Jurkat, Clone E6-1 (cell line): ENCODE results near the gene UBA52. TPM values are rescaled to one million over a fixed set of nuclear protein-coding genes. Genes with fewer than 3 reads are reported as not detected.
A peak's percentile ranks its signal among the peaks of the same experiment; 100 is the strongest.
"Not testable (repeated sequence)": the region's sequence is repeated elsewhere in the genome, so short reads cannot be mapped to it uniquely, and the experiment has no call there.

Source experiments
- DNase-seq: peaks from one replicate; pipeline ENCODE4 v3.0.0-alpha.2; 2011; ENCODE audit warnings: low read depth, low spot score
- H3K4me3 ChIP-seq: 2 replicates; pipeline ENCODE4 v1.5.1; 2011; ENCODE audit warnings: mild to moderate bottlenecking, low read length, control low read depth, moderate library complexity
- polyA plus RNA-seq: library from polyadenylated mRNA; unstranded; fragments of >200 nt; gene quantifications from one replicate; pipeline ENCODE4 v1.2.1, GENCODE V29; 2012; ENCODE audit warnings: missing spikeins; ENCODE audit not compliant: insufficient read length, insufficient read depth

Gene UBA52
- 2,015 TPM for polyA plus RNA-seq

DNA sequence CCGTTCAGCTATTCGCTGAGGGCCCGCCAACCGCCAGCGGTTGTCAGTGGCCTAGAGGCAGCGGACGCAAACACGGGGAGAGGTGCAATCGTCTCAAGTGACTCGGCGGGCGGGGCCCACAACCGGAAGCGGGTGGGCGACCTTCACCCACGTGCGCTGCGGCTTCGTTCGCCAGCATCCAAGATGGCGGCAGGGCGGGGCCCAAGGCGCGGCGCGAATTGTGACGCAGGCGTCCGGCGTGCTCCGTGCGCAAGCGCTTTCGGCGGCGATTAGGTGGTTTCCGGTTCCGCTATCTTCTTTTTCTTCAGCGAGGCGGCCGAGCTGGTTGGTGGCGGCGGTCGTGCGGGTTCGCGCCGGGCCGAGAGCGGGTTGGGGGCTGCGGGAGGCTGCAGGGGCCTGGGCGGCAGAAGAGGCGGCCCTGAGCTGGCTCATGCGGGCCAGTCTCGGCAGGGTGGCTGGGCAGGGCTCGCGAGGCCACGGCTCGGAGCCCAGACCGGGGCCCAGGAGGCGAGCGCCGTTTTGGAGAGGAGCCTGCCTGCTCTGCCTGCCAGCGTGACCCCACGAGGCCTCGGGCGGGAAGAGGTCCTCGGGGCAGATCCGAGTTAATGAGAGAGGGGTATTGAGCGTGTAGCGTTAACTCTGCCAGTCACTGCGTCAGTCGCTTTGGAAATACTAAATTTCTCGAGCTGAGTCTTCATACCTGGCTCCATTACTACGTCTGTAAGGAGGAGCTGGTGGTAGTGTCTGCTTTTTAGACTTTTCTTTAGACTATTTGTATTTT, at the start of gene UBA52:
Gene UBA52 (plus strand): TSS at position 294 of the 781 bp plus-strand sequence. CDS start 1,444 bp downstream, outside the sequence.
- peak; percentile 94 for DNase-seq

DNA sequence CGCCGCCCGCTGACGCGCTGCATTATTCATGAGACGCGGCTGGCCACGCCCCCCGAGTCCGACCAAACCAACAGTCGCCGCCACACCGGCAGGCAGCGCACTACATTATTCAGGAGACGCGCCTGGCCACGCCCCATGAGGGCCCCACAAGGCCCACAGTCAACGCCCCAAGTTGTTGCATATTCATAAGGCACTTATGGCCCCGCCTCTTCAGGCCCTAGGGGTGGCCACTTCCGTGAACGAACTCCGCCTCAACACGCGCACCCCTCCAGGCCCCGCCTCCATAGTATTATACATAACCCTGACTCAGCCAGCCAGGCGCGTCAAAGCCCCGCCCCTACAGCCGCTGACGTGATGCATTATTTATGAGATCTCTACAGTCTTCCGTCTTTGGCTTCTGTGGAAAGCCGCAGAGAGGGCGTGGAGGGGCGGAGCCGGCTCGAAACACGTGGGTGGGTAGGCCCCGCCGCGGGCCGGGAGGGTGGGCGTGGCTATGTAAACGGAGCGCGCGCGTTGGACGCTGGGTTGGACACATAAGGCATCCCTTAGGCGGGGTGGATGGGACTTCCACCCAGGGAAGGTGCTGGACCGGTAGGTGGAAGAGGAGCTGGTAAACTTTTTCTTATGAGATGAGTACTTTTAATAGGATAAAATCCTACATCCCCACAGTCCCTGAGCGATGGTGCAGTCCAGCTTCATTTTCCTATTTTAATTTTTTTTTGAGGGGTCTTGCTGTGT, 49.4 kb upstream of the UBA52 start:
- peak overlapping the region; percentile 83 for H3K4me3 ChIP-seq
- peak; percentile 100 for DNase-seq

More for the DNA sequence above, at the start of gene UBA52:
- peak within 1 kb of the TSS; percentile 99 for H3K4me3 ChIP-seq

DNA sequence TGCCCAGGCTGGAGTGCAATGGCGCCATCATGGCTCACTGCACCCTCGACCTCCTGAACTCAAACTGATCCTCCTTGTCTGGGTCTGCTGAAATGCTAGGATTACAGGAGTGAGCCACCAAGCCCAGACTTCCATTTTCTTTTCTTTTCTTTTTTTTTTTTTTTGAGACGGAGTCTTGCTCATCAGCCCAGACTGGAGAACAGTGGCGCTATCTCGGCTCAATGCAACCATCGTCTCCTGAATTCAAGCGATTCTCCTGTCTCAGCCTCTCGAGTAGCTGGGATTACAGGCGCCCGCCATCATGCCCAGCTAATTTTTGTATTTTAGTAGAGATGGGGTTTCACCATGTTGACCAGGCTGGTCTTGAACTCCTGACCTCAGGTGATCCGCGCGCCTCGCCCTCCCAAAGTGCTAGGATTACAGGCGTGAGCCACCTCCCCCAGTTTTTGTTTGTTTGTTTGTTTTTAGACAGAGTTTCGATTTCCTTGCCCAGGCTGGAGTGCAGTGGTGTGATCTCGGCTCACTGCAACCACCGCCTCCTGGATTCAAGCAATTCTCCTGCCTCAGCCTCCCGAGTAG, 48.7 kb upstream of the UBA52 start:
- DNase-seq = not testable (repeated sequence)
- peak overlapping the region; percentile 44 for H3K4me3 ChIP-seq

DNA sequence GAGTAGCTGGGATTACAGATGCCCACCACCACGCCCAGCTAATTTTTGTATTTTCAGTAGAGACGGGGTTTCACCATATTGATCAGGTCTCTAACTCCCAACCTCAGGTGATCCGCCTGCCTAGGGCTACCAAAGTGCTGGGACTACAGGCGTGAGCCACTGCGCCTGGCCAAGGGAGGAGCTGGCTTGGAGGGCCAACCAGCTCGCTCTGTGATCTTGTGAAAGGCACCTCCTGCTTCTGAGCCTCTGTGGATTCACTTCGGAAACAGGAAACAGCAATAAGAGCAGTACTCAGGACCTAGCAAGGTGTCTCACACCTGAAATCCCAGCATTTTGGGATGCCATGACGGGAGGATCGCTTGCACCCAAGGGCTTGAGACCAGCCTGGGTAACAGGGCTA, 47.8 kb upstream of the UBA52 start:
- no peak overlapping the region for H3K4me3 ChIP-seq
- DNase-seq = no peak

DNA sequence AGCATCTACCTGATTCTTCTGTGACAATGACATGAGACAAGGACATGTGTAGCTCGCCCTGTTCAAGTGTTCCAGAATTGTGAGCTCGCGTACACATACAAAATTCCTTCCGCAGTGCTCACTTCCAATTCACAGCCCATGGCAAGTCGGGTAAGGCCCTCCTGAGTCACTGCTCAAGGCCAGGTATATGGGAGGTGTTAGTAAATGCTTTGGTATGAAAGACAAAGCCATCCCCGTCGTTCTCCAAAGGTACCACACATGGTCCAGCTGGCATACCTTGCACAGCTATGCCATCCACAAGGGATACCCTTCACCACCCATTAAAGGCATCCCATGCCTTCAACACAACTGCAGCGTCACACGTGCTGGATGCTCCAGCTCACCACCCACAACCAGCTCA, 45.3 kb upstream of the UBA52 start:
- DNase-seq = no peak

DNA sequence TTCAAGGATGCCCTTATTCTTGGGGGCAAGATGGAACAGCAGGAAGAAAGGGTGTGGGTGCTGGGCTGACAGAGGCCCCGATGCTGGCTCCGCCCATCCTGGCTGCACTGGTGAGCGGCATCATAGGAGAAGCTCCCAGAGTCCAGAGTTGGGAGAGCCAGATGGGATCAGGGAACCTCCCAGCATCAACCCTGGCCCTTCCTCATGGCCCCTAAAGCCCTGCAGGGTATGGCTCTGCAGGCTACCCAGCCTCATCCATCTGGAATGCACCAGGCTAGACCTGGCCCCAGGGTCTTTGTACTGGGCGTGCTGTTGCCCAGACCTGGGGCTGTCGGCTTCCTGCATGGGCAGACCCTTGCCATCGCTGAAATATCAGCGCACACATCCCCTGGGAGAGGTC, 41.9 kb upstream of the UBA52 start:
- DNase-seq = no peak
- no peak overlapping the region for H3K4me3 ChIP-seq

More for the DNA sequence above, 45.3 kb upstream of the UBA52 start:
- H3K4me3 ChIP-seq = no peak overlapping the region

DNA sequence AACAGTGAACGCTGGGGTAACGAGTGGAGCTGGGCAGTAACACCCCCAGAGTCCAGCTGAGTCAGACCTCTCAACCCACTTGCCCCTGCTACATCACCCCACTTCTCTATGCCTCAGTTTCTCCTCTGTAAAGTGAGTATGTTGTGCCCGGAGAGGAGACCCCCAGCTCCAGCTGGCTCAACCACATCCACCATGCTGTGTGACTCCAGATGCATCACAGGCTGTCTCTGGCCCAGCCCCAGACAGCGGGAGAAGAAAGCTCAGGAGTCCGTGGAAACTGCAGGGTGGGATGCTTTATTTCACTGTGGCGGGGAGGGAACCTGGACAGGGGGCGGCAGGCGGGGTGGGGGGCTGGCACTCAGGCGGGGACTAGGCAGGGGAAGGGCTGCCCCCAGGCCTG, 40.2 kb upstream of the UBA52 start:
- no peak for DNase-seq

DNA sequence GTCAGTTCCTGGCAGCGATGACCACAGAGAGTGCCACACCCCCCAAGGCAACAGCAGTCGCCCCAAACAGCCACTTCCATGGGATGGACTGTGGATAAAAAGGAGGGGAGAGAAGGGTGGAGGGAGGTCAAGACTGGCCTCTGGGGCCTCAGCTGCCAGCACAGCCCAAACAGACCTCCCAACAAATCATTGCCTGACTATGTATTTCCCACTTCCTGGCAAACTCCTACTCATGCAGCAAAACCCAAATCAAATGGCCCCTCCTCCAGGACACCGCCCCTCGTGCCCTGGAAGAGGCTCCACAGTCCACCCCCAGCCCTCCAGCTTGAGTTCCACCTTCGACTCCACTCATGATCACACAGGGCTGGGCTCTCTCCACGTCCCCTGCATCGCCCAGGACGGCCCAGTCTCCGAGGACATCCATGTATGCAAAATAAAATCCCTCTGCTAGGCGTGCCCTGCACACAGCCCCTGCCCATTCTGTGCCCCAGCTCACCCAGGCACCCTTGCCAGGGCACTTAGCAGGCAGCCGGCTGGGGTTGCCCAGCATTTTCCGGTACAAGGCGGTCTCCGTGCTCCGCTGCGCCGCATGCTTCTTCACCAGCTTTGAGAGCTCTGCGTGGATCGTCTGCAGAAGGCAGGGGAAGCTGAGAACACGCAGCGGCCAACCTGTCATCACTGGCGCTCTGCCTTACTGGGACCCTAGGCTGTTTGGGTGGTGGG, 39.3 kb upstream of the UBA52 start:
- no peak overlapping the region for H3K4me3 ChIP-seq
- DNase-seq = no peak

More for the DNA sequence above, 40.2 kb upstream of the UBA52 start:
- H3K4me3 ChIP-seq = no peak overlapping the region

DNA sequence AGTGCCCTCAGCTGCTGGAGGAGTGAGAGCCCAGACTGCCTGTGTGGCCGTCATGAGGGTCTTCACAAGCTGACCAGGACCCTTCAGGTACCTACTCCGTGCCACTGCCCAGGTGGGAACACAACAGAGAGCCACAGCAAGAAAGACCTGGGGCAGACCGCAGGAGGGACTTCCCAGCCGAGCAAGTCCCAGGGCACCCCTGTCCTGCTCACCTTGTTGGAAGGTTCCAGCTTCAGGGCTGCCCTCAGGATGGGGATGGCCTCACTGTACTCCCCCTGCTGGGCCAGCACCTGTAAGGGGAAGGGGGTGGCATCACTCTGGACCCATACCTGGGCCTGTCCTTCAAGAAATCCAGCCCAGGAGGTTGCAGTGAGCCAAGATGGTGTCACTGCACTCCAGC, 38.6 kb upstream of the UBA52 start:
- DNase-seq = no peak
- H3K4me3 ChIP-seq = no peak overlapping the region

DNA sequence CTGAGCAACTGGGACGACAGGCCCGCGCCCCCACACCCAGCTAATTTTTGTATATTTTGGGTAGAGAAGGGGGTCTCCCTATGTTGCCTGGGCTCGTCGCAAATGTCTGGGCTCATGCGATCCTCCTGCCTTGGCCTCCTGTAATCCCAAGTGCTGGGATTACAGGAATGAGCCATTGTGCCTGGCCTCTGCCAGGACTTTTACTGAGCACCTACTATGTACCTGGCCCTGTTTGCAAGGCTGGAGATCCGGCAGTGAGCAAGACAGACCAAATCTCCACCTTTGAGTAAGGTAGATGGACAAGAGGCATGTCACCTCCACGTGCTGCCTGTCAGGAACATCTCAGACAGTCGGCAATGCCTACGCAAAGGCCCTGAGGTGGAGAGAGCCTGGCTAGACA, 35.2 kb upstream of the UBA52 start:
- no peak for DNase-seq
- no peak overlapping the region for H3K4me3 ChIP-seq

DNA sequence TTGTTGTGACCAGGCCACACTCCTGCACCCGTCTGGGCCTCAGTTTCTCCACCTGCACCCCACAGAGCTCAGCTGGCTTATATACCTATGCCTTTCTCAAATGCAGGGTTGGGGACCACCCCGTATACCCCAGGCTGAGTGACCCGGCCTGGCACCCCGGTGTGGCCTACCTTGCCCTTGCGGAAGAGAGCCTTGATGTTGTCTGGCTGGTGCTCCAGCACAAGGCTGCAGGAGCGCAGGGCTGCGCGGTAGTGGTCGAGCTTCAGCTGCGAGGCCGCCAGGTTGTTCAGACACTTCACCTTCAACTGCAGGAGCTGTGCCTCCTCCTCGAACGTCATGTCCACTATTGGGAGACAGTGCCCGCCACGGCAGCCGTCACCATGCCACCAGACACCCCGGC, 34.2 kb upstream of the UBA52 start:
- no peak for DNase-seq
- no peak overlapping the region for H3K4me3 ChIP-seq

DNA sequence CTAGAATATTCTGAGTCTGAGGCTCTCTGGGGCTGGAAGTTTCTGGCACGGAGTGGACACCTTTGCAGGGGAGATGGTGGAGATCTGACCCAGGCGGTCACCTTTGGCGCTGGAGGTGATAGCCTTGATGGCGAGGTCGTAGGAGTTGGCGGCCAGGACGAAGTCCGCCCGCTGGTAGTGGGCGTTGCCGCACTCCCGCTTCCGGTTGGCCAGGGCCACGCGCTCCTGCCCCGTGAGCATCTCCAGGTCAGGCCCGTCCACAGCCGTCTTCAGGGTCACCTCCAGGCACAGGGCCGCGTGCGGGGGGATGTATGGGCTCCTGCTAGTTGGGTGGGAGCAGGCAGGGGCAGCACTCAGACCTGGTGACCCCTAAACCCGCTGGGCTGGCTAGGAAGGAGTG, 33.5 kb upstream of the UBA52 start:
- no peak overlapping the region for H3K4me3 ChIP-seq
- no peak for DNase-seq

DNA sequence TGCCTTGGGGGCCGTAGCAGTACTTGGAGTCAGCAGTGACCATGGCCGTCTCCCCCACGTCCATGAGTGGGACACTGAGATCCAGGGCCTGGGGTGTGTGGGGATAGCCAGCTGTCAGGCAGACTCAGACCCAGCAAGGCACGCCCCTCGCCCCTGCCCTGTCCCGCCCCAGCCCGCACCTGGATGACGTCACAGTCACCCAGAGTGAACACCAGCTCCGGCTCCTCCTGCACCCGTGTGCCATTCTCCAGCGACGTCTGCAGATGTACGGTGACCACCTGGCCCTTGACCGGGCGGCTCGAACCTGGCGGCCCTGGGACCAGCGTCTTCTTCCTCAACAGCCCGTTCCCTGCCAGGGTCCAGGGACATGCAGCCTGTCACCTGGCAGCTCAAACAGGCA, 32.3 kb upstream of the UBA52 start:
- DNase-seq = no peak
- H3K4me3 ChIP-seq = no peak overlapping the region

DNA sequence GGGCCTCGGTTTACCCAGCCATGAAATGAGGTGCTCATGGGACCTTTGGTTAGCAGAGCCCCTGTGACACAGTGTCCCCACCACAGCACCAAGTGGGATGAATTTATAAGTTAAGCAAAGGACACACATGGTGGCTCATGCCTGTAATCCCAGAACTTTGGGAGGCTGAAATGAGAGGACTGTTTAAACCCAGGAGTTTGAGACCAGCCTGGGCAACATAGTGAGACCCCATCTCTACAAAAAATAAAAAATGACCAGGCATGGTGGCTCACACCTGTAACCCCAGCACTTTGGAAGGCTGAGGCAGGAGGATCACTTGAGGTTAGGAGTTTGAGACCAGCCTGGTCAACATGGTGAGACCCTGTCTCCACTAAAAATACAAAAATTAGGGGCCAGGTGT, 31.5 kb upstream of the UBA52 start:
- DNase-seq, H3K4me3 ChIP-seq: not testable (repeated sequence)

DNA sequence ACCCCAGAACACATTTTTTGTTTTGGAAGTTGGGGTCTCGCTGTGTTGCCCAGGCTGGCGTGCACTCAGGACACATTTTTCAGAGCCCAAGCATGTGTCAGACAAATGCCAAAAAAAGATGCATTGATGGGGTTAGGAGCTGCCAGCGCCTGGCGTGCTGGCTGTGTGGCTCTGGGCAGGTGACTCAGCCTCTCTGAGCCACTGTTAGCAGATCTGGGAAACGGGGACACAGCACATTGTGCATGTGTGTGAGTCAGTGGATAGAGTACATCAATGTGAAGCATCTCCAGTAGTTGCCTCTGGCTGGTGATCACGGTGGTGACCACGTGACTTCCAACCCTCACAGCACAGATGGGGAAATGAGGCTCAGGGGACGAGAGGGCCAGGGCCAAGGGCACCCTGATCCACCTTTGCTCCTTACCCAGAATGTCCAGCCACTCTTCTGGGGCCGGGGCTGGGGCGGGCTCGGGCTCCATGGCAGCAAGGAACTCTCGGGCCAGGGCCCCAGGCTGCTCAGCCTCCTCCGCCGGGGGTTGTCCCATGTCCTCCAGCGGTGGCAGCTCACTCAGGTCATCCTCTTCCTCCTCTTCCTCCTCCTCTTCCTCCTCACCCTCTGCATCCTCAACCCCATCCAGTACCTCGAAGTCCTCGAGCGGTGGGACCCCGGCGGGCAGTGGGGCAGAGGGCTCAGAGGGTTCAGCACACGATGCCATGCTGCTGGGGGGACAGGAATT, 30.2 kb upstream of the UBA52 start:
- H3K4me3 ChIP-seq = no peak overlapping the region
- DNase-seq = no peak

DNA sequence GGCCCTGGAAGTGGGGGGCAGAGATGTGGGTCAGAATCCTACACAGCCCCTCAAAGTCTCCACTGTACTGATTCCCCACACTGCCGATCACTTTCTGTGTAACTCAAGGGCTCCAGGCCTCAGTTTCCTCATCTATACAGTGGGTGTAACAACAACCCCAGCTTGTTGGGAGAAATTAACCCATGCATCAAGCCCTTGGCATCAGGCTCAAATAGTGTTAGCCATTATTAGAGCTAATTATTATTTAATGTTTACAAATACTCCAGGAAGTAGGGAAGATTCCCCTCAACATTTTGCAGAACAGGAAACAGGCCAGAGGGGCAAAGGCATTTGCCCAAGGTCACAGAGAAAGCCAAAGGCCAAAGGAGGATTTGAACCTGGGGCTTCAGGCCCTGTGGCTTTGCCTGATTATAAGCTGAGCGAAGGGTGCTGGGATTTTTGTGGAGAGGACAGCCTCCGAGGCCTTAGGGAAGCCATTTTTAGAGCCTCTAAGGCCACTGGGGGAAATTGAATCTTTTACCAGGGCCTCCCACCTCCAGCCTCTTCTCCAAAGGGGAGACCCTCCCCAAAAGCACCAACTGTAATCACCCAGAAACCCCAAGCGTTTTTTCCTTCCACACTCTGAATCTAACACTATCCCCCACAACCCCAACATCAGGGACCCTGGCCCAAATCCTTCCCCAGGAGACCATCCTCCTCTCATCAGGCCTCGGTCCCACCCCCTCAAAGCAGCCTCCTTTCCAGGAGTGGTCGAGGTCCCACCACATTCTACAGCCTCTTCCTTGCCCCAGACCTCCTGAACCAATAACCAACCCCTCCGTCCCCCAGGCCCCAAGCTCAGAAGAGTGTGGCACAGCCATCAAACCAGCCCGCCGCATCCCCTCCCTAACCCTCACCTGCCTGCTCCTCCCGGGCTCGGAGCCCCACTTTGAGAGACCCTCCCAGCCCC, 29.4 kb upstream of the UBA52 start:
- peak overlapping the region; percentile 68 for H3K4me3 ChIP-seq
- no peak for DNase-seq

DNA sequence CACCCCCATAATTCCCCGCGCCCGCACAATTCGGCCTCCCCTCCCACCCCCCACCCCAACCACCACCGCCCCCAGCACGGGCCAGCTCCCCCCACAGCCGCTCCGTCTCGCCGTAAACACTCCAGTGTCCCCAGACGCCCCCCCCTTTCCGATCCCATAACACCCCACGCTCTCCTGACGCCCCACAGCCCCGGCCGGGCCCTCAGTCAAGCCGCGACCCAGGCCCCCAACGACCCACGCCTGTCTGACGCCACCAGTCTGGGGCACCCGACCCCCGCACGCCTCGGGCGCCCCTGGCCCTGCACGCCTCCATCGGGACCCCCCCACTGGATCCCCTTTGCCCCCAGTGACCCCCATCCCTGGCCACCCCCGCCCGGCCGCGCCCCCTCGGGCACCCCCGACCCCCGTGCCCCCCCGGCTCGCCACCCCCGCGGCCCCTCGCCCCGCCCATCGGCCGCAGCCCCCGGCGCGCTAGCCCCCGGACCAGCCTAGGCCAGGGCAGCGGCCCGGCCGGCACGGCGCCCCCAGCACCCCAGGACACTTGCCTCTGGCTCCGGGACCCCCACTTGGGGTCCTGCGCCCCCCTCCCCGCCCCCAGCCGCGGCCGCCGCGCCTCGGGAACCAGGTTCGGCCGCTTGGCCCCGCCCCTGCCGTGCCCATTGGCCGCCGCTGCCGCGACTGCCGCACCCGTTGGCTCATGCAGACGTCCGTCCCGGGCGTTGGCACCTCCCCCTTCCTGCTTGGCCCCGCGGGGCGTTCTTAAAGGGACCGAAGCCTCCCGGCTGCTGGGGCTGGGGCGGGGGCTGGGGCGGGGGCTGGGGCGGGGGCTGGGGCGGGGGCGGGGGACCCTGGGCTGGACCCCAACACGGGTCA, 28.5 kb upstream of the UBA52 start, which contains the start of gene FKBP8:
Gene FKBP8 (minus strand): TSS at position 633 of the 873 bp plus-strand sequence. CDS start 1,603 bp downstream, outside the sequence.
- peak; percentile 83 for DNase-seq

More for the DNA sequence above, 28.5 kb upstream of the UBA52 start, which contains the start of gene FKBP8:
- peak within 1 kb of the TSS; percentile 70 for H3K4me3 ChIP-seq
